Colonic mucosa (tissue), 4 donors: ENCODE results near the gene FAM20A. TPM values are rescaled to one million over a fixed set of nuclear protein-coding genes. Genes with fewer than 3 reads are reported as not detected.

Experiments used
- DNase-seq: peaks from one replicate; pipeline ENCODE4 v3.0.0-alpha.2; 2020
- H3K27ac ChIP-seq: fragments of 200-600 bp; one replicate; pipeline ENCODE4 v1.8.0; 2021
- H3K27me3 ChIP-seq: fragments of 200-600 bp; one replicate; pipeline ENCODE4 v1.8.0; 2021
- H3K36me3 ChIP-seq: fragments of 200-600 bp; one replicate; pipeline ENCODE4 v1.8.0; 2021
- H3K4me1 ChIP-seq: fragments of 200-600 bp; one replicate; pipeline ENCODE4 v1.8.0; 2021; ENCODE audit warnings: mild to moderate bottlenecking
- H3K4me3 ChIP-seq: fragments of 200-600 bp; one replicate; pipeline ENCODE4 v1.8.0; 2021
- H3K9ac ChIP-seq, 2 donors: one replicate each; pipeline ENCODE4 v1.7.0; 2013; ENCODE audit warnings: control low read depth in 2 of 2, low read depth in 2 of 2, low read length in 2 of 2
- H3K9me3 ChIP-seq: fragments of 200-600 bp; one replicate; pipeline ENCODE4 v1.8.0; 2021
- CTCF ChIP-seq: fragments of 200-600 bp; IDR thresholded peaks from one replicate; pipeline ENCODE4 v1.8.0; 2022; ENCODE audit warnings: antibody characterized with exemption, mild to moderate bottlenecking
- intact Hi-C: fragments of 100-400 bp; cut with DNase I; formaldehyde crosslinking; loops from one replicate; pipeline ENCODE4 v1.14.1; 2022
- total RNA-seq, 2 donors: library from RNA; stranded (reverse); fragmentation: NEBNext Ultra II Directional in 1 of 2; extraction: Animal tissue kit (Norgen Biotek cat#: 25700) in 1 of 2; gene quantifications; one replicate each; pipeline ENCODE4 v1.2.1, GENCODE V29; 2021
- donor health status: healthy.
- donor health status: DM: no; HTN: no; CAD: no.
- donor health status: DM: no; HTN: no; CAD: no.

The FAM20A gene
- total RNA-seq, 2 donors from 2014 or later, result 0.72 to 4.1 TPM

GRCh38 chr17:68598545-68598961 is 2.6 kb downstream of the FAM20A start:
- Histone ChIP-seq H3K27me3 (peaks cover 22% of the 10 kb centered on the region), H3K9me3 (no peaks in the 10 kb centered on the region), H3K27ac (no peak overlapping the region), H3K4me3 (no peak overlapping the region), H3K4me1 (no peaks in the 10 kb centered on the region), H3K36me3 (no peaks in the 10 kb centered on the region), H3K9ac (no peak overlapping the region)
- intact Hi-C loops, result no loop called here
- no peak for TF ChIP-seq CTCF
- no peak for DNase-seq

- Histone ChIP-seq H3K27ac (no peak overlapping the region), H3K4me3 (no peak overlapping the region)
- TF ChIP-seq CTCF, result no peak
These were observed 3.1 kb downstream of the FAM20A start for GRCh38 chr17:68598074-68598473.

GRCh38 chr17:68596411-68596945 is 4.7 kb downstream of the FAM20A start:
- intact Hi-C loops, result no loop called here
- DNase-seq, result no peak
- H3K4me3 ChIP-seq, result no peak overlapping the region
- H3K9ac ChIP-seq, result no peak overlapping the region
- H3K36me3 ChIP-seq, result no peaks in the 10 kb centered on the region
- no peaks in the 10 kb centered on the region for H3K9me3 ChIP-seq
- no peaks in the 10 kb centered on the region for H3K4me1 ChIP-seq
- TF ChIP-seq CTCF, result no peak
- H3K27me3 ChIP-seq, result peaks cover 20% of the 10 kb centered on the region
- no peak overlapping the region for H3K27ac ChIP-seq

More at GRCh38 chr17:68598074-68598473, 3.1 kb downstream of the FAM20A start:
- H3K27me3 ChIP-seq, result peaks cover 22% of the 10 kb centered on the region
- intact Hi-C loops, result no loop called here
- H3K9ac ChIP-seq, result no peak overlapping the region
- H3K9me3 ChIP-seq, result no peaks in the 10 kb centered on the region
- no peaks in the 10 kb centered on the region for H3K36me3 ChIP-seq
- H3K4me1 ChIP-seq, result no peaks in the 10 kb centered on the region
- no peak for DNase-seq

GRCh38 chr17:68595986-68596385 is 5.2 kb downstream of the FAM20A start:
- no peak for TF ChIP-seq CTCF
- Histone ChIP-seq H3K27me3 (peaks cover 15% of the 10 kb centered on the region), H3K9ac (no peak overlapping the region), H3K4me3 (no peak overlapping the region), H3K4me1 (no peaks in the 10 kb centered on the region), H3K9me3 (no peaks in the 10 kb centered on the region), H3K27ac (no peak overlapping the region), H3K36me3 (no peaks in the 10 kb centered on the region)
- DNase-seq, result no peak
- intact Hi-C loops, result no loop called here

- no peak overlapping the region for H3K9ac ChIP-seq
These were observed 5.7 kb downstream of the FAM20A start for GRCh38 chr17:68595496-68595895.

More at GRCh38 chr17:68595496-68595895, 5.7 kb downstream of the FAM20A start:
- peaks cover 12% of the 10 kb centered on the region for H3K27me3 ChIP-seq
- H3K36me3 ChIP-seq, result no peaks in the 10 kb centered on the region
- DNase-seq, result no peak
- no peaks in the 10 kb centered on the region for H3K9me3 ChIP-seq
- no peaks in the 10 kb centered on the region for H3K4me1 ChIP-seq
- no peak overlapping the region for H3K27ac ChIP-seq
- intact Hi-C loops, result no loop called here
- TF ChIP-seq CTCF, result no peak
- no peak overlapping the region for H3K4me3 ChIP-seq
